HepG2 (cell line): Measurements from ENCODE around the gene CRYGS. TPM values are rescaled to one million over a fixed set of nuclear protein-coding genes. Genes with fewer than 3 reads are reported as not detected.

Experiments used
- CAMTA2 ChIP-seq: sonication (generic); formaldehyde crosslinking; IDR thresholded peaks from 2 replicates; pipeline ENCODE4 v1.4.0; 2020; ENCODE audit warnings: mild to moderate bottlenecking, missing genetic modification reagents, borderline replicate concordance
- CEBPG ChIP-seq: IDR thresholded peaks from 2 replicates; pipeline ENCODE4 v1.6.1; 2016
- CENPX ChIP-seq: sonication (generic); formaldehyde crosslinking; IDR thresholded peaks from 2 replicates; pipeline ENCODE4 v1.9.0; 2021; ENCODE audit warnings: mild to moderate bottlenecking, missing genetic modification reagents, moderate library complexity
- FOXP1 ChIP-seq, 2 experiments: fragments of 450-650 bp in 1 of 2; IDR thresholded peaks; 2 replicates each; pipeline ENCODE4 v1.6.1; 2017 to 2018; ENCODE audit warnings: antibody characterized with exemption in 1 of 2
- HNF4G ChIP-seq, 2 experiments: sonication (generic) in 1 of 2; formaldehyde crosslinking in 1 of 2; IDR thresholded peaks; 2 replicates each; pipeline versions ENCODE4 v1.4.0 to v1.6.1; 2011 to 2020; ENCODE audit warnings: borderline replicate concordance in 2 of 2, low read depth in 2 of 2, mild to moderate bottlenecking in 2 of 2, low read length in 1 of 2, missing genetic modification reagents in 1 of 2, moderate library complexity in 1 of 2
- KDM2A ChIP-seq: sonication (generic); formaldehyde crosslinking; IDR thresholded peaks from 2 replicates; pipeline ENCODE4 v1.4.0; 2020; ENCODE audit warnings: low read depth, missing genetic modification reagents, borderline replicate concordance
- KIAA2018 ChIP-seq: sonication (generic); formaldehyde crosslinking; IDR thresholded peaks from 2 replicates; pipeline ENCODE4 v1.5.0; 2020; ENCODE audit warnings: mild to moderate bottlenecking, missing genetic modification reagents, borderline replicate concordance
- MED1 ChIP-seq: sonication (generic); formaldehyde crosslinking; IDR thresholded peaks from 2 replicates; pipeline ENCODE4 v1.4.0; 2020; ENCODE audit warnings: missing genetic modification reagents
- MTERF4 ChIP-seq: sonication (generic); formaldehyde crosslinking; IDR thresholded peaks from 2 replicates; pipeline ENCODE4 v1.8.0; 2023; ENCODE audit warnings: mild to moderate bottlenecking, missing genetic modification reagents
- NCOA5 ChIP-seq: sonication (generic); formaldehyde crosslinking; IDR thresholded peaks from 2 replicates; pipeline ENCODE4 v1.4.0; 2020; ENCODE audit warnings: missing genetic modification reagents
- NFATC3 ChIP-seq: sonication (generic); formaldehyde crosslinking; IDR thresholded peaks from 2 replicates; pipeline ENCODE4 v1.5.1; 2020; ENCODE audit warnings: mild to moderate bottlenecking, missing genetic modification reagents
- NFRKB ChIP-seq: fragments of 450-650 bp; IDR thresholded peaks from 2 replicates; pipeline ENCODE4 v1.6.1; 2017
- SOX13 ChIP-seq, 3 experiments: fragments of 450-650 bp in 1 of 3; sonication (generic) in 1 of 3; formaldehyde crosslinking in 1 of 3; IDR thresholded peaks in 2 of 3; conservative IDR thresholded peaks in 1 of 3; 2 replicates each; pipeline versions ENCODE4 v1.5.0 to v1.6.1; 2016 to 2020; ENCODE audit warnings: antibody characterized with exemption in 1 of 3, mild to moderate bottlenecking in 1 of 3, missing compliant biosample characterization in 1 of 3, missing genetic modification reagents in 1 of 3, moderate library complexity in 1 of 3
- TEAD3 ChIP-seq: optimal IDR thresholded peaks from 2 replicates; pipeline ENCODE3; 2016; ENCODE audit warnings: borderline replicate concordance
- ZFP90 ChIP-seq: sonication (generic); formaldehyde crosslinking; IDR thresholded peaks from 2 replicates; pipeline ENCODE4 v1.8.0; 2022; ENCODE audit warnings: missing genetic modification reagents, mild to moderate bottlenecking, inconsistent platforms, borderline replicate concordance
- ZNF17 ChIP-seq: sonication (generic); formaldehyde crosslinking; IDR thresholded peaks from 2 replicates; pipeline ENCODE4 v1.5.0; 2020; ENCODE audit warnings: mild to moderate bottlenecking, missing genetic modification reagents
- ZNF354B ChIP-seq: sonication (generic); formaldehyde crosslinking; IDR thresholded peaks from 2 replicates; pipeline ENCODE4 v1.8.0; 2022; ENCODE audit warnings: mild to moderate bottlenecking, missing genetic modification reagents
- ZNF484 ChIP-seq: sonication (generic); formaldehyde crosslinking; IDR thresholded peaks from 2 replicates; pipeline ENCODE4 v1.5.1; 2020; ENCODE audit warnings: mild to moderate bottlenecking, low read depth, missing genetic modification reagents, borderline replicate concordance
- ZNF709 ChIP-seq: sonication (generic); formaldehyde crosslinking; IDR thresholded peaks from 2 replicates; pipeline ENCODE4 v1.5.0; 2020; ENCODE audit warnings: mild to moderate bottlenecking, missing genetic modification reagents
- ZNF737 ChIP-seq: sonication (generic); formaldehyde crosslinking; IDR thresholded peaks from 2 replicates; pipeline ENCODE4 v1.5.0; 2020; ENCODE audit warnings: missing genetic modification reagents, mild to moderate bottlenecking, borderline replicate concordance
- ZSCAN29 ChIP-seq: sonication (generic); formaldehyde crosslinking; conservative IDR thresholded peaks from 2 replicates; pipeline ENCODE4 v1.4.0; 2020; ENCODE audit warnings: mild to moderate bottlenecking, missing genetic modification reagents
- polyA plus RNA-seq, 8 experiments: library from polyadenylated mRNA; depleted of rRNA in 3 of 8; stranded (reverse) in 7 of 8; unstranded in 1 of 8; fragments of >200 nt; fragmentation: Illumina TruSeq in 4 of 8; extraction: Trizol in 4 of 8; gene quantifications; 2 replicates each; pipeline versions ENCODE4 v1.2.1 to v1.2.3, GENCODE V29; 2011 to 2016; ENCODE audit warnings: low read depth in 4 of 8, missing spikeins in 1 of 8, mixed read lengths in 1 of 8; ENCODE audit not compliant: insufficient read depth in 1 of 8
- total RNA-seq, 5 experiments: library from RNA; depleted of rRNA; stranded (reverse); fragments of >200 nt; fragmentation: Illumina TruSeq; extraction: Trizol; gene quantifications; 2 replicates each; pipeline ENCODE4 v1.2.3, GENCODE V29; 2016; ENCODE audit warnings: low read depth in 1 of 5

Gene CRYGS
- total and polyA plus RNA-seq, 2 of the 13 experiments (the other 11 are each of a cell fraction or from before 2014, with no cell fraction given) = 2.1 to 6.7 TPM

DNA sequence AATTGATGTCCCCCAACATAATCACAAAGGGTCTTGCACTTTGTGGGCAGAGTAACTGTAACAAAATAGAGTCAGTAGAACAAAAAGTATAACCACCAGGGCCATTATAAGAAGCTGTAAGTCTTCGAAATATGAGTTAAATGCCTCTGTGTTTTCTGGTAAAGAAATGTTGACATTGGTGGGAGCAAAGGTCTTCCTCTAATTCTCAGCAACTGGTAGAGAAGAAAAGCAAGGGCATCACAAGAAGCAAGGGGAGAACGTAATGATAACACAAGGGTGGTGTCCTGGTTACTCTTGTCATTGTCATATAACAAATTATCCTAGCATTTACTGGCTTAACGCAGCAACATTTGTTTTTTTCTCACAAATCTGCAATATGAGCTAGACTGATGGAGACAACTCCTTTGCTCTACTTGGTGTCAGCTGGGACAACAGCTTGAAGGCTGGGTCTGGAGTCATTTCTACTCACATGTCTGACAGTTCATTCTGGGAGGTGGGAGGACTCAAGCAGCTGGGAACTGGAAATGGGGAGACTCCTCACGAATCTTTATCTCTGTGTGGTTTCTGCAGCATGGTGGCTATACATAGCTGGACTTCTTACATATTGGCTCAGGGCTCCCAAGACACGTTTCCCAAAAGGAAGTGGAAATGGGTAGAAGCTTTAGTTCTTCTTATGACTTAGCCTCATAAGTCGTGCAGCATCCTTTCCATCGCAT is 46.6 kb upstream of the CRYGS start (continued):
- TF ChIP-seq MED1 = 0 out of 2 replicates have a peak, but pooled peaks have one; percentile 22
- no peak for TF ChIP-seq KDM2A (CRISPR knock-in tag)
- TF ChIP-seq ZSCAN29 (CRISPR knock-in tag) = no peak
- TF ChIP-seq CEBPG = peak; percentile 2; the same call in 1 of the 2 replicates
- TF ChIP-seq SOX13 (IDR thresholded peaks at IDR 0.05) = no peak
- peak in 1 of 2 experiments; percentile 28; a peak in 1 of 4 replicates for TF ChIP-seq SOX13 (CRISPR knock-in tag; conservative IDR thresholded peaks at IDR 0.05 in 1 of 2, IDR thresholded peaks at IDR 0.05 in 1 of 2)
- no peak for TF ChIP-seq TEAD3 (CRISPR knock-in tag)
- TF ChIP-seq KIAA2018 = no peak
- no peak for TF ChIP-seq ZNF709 (CRISPR knock-in tag)
- TF ChIP-seq CENPX (CRISPR knock-in tag) = no peak
- TF ChIP-seq ZNF17 = no peak
- TF ChIP-seq ZNF484 (CRISPR knock-in tag) = no peak
- TF ChIP-seq CAMTA2 (CRISPR knock-in tag) = no peak
- TF ChIP-seq ZFP90 (CRISPR knock-in tag) = no peak
- TF ChIP-seq NFATC3 (CRISPR knock-in tag) = no peak
- TF ChIP-seq NCOA5 (CRISPR knock-in tag) = no peak
- no peak for TF ChIP-seq NFRKB
- no peak for TF ChIP-seq MTERF4
- TF ChIP-seq HNF4G (IDR thresholded peaks at IDR 0.05; ENCODE audit: borderline replicate concordance, low read depth, low read length) = peak; percentile 58
- peak; percentile 32; the same call in 1 of the 2 replicates for TF ChIP-seq HNF4G (CRISPR knock-in tag; IDR thresholded peaks at IDR 0.05; ENCODE audit: borderline replicate concordance, low read depth)
- no peak for TF ChIP-seq ZNF354B (CRISPR knock-in tag)
- TF ChIP-seq ZNF737 (CRISPR knock-in tag) = no peak
- no peak for TF ChIP-seq FOXP1 (IDR thresholded peaks at IDR 0.05)
- TF ChIP-seq FOXP1 (CRISPR knock-in tag; IDR thresholded peaks at IDR 0.05) = peak; percentile 22; the same call in 1 of the 2 replicates
